Mucosa of descending colon (tissue), 3 donors: ENCODE data around the gene ADD1. TPM values are rescaled to one million over a fixed set of nuclear protein-coding genes. Genes with fewer than 3 reads are reported as not detected.
"Not testable (repeated sequence)": the region's sequence is repeated elsewhere in the genome, so short reads cannot be mapped to it uniquely, and the experiment has no call there.

Source experiments
- ATAC-seq: fragments of 200-7000 bp; cut with Tn5 transposase; one replicate; pipeline ENCODE4 v1.9.1; 2020; ENCODE audit warnings: mild to moderate bottlenecking, moderate library complexity
- DNase-seq, 3 donors: peaks; one replicate each; pipeline ENCODE4 v3.0.0-alpha.2; 2020
- H3K36me3 ChIP-seq: fragments of 200-600 bp; one replicate; pipeline ENCODE4 v1.8.0; 2021; ENCODE audit warnings: low read depth, mild to moderate bottlenecking
- H3K4me1 ChIP-seq: fragments of 200-600 bp; one replicate; pipeline ENCODE4 v1.8.0; 2021; ENCODE audit warnings: low read depth, mild to moderate bottlenecking
- H3K4me3 ChIP-seq: fragments of 200-600 bp; one replicate; pipeline ENCODE4 v1.8.0; 2021; ENCODE audit warnings: mild to moderate bottlenecking
- H3K9me3 ChIP-seq: fragments of 200-600 bp; one replicate; pipeline ENCODE4 v1.8.0; 2021; ENCODE audit warnings: mild to moderate bottlenecking
- CTCF ChIP-seq: fragments of 200-600 bp; IDR thresholded peaks from one replicate; pipeline ENCODE4 v1.8.0; 2022; ENCODE audit warnings: antibody characterized with exemption, mild to moderate bottlenecking
- intact Hi-C, 2 donors: fragments of 100-400 bp; cut with DNase I in 1 of 2; cut with micrococcal nuclease in 1 of 2; formaldehyde crosslinking; loops; one replicate each; pipeline versions ENCODE4 v1.11.0 to v1.11.1; 2022; cut with DNase I, micrococcal nuclease
- total RNA-seq, 3 donors: library from RNA; stranded (reverse); fragmentation: NEBNext Ultra II Directional in 2 of 3; extraction: Animal tissue kit (Norgen Biotek cat#: 25700) in 2 of 3; gene quantifications; one replicate each; pipeline versions ENCODE4 v1.2.1 to v1.2.4, GENCODE V29; 2021 to 2023
- donor health status: DM: no; HTN: no; CAD: no; lungs with moderate emphysema.
- donor health status: DM: no; HTN: no; CAD: no.
- donor health status: DM: no; HTN: yes; CAD: no.

The ADD1 gene
- total RNA-seq, 3 donors from 2014 or later = 201 to 373 (median 261) TPM

- DNase-seq = no peak
These were observed 106.1 kb downstream of the ADD1 start for GRCh38 chr4:2949782-2950125.

DNA sequence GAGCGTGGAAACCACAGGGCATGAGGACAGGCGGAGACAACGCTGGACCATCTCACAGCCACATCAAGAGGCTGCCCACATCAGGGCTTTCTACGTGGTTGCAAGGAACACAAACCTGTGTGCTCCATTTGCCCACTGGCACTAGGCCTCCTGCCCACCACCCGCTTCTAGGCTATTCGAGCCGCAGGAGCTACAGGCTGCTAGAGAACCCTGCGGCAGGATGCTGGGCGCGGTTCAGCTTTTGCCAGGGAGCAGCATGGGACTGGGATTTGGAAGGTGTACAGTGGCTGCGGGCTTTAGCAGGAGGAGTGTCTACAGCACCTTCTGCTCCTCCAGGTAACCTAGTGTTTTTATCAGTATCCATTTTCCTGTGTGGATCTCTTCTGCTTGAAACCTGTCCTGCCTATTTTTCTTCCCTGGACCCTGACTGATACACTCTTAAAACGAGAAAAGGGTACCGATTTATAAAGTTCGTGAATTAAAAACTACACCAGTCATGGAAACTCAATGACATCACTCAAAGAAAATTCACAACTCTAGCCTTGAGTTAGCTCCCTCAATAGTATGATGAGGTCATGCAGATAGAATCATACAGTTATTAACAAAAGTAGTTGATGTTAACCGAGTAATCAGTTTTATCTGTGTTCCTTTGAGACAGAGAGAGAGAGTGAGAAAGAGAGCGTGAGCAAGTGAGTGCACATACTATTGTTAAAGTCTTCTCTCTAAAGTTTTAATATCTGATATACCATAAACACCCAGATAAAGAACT lies 106.8 kb downstream of the ADD1 start:
- TF ChIP-seq CTCF = no peak
- Histone ChIP-seq H3K4me1 (no peaks in the 10 kb centered on the region), H3K9me3 (no peaks in the 10 kb centered on the region), H3K36me3 (peaks cover 11% of the 10 kb centered on the region), H3K4me3 (no peak overlapping the region)
- no peak for ATAC-seq
- no peak for DNase-seq
- intact Hi-C loops = no loop called here

More at GRCh38 chr4:2949782-2950125, 106.1 kb downstream of the ADD1 start:
- intact Hi-C loops = loop anchor here in 1 of 2 donors (10.0 kb wide), 1 partner anchor 185 kb away; no protein-coding TSS in a partner anchor
- no peak for ATAC-seq
- Histone ChIP-seq H3K4me3 (no peak overlapping the region), H3K4me1 (no peaks in the 10 kb centered on the region), H3K9me3 (no peaks in the 10 kb centered on the region), H3K36me3 (peaks cover 11% of the 10 kb centered on the region)
- no peak for TF ChIP-seq CTCF

GRCh38 chr4:2953496-2953895 lies 109.9 kb downstream of the ADD1 start:
- intact Hi-C loops = no loop called here
- no peak overlapping the region for H3K4me3 ChIP-seq
- ATAC-seq (no peak), DNase-seq (no peak)
- no peaks in the 10 kb centered on the region for H3K4me1 ChIP-seq
- no peak for TF ChIP-seq CTCF
- no peaks in the 10 kb centered on the region for H3K9me3 ChIP-seq
- H3K36me3 ChIP-seq = peaks cover 11% of the 10 kb centered on the region

- DNase-seq (peak in 1 of 3 donors; percentile 45), ATAC-seq (peak; percentile 63)
- intact Hi-C loops = no loop called here
- TF ChIP-seq CTCF = no peak
- no peaks in the 10 kb centered on the region for H3K4me1 ChIP-seq
- peaks cover 11% of the 10 kb centered on the region for H3K36me3 ChIP-seq
- no peak overlapping the region for H3K4me3 ChIP-seq
- no peaks in the 10 kb centered on the region for H3K9me3 ChIP-seq
These were observed 110.9 kb downstream of the ADD1 start for GRCh38 chr4:2954358-2955185.

DNA sequence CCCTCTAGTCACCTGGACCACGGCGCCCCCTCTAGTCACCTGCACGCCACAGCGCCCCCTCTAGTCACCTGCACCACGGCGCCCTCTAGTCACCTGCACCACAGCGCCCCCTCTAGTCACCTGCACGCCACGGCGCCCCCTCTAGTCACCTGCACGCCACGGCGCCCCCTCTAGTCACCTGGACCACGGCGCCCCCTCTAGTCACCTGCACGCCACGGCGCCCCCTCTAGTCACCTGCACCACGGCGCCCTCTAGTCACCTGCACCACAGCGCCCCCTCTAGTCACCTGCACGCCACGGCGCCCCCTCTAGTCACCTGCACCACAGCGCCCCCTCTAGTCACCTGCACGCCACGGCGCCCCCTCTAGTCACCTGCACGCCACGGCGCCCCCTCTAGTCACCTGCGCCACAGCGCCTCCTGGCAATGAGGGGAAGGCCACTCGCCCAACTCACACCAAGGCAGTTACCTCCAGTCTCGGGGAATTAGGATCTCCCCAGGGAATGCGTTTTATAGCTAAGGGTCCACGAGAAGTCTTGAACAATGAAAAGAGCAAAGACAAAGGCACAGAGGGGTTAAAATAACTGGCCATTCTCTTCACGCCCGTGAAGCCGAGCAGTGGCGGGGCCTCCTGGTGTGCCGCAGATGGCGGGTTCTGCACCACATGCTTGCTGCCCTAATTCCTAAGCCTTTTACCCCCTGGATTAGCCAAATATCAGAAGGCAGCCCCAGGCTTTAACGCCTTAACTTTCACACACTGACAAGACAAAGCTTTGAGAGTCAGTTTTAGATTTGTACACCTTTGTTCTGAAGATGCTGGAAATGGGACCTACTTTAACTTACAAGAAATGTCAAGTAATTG lies 111.8 kb downstream of the ADD1 start:
- H3K4me1 ChIP-seq, ATAC-seq, intact Hi-C loops, H3K9me3 ChIP-seq, H3K4me3 ChIP-seq, DNase-seq: not testable (repeated sequence)
- H3K36me3 ChIP-seq = peaks cover 11% of the 10 kb centered on the region
